GM19328 (cell line): ENCODE measurements around the gene NKAIN4.

ENCODE experiments used
- ATAC-seq: cut with Tn5 transposase; IDR thresholded peaks from one replicate; pipeline ENCODE4 v1.9.1; 2021; ENCODE audit warnings: mild to moderate bottlenecking, moderate library complexity; ENCODE audit not compliant: unreplicated experiment

The NKAIN4 gene

DNA sequence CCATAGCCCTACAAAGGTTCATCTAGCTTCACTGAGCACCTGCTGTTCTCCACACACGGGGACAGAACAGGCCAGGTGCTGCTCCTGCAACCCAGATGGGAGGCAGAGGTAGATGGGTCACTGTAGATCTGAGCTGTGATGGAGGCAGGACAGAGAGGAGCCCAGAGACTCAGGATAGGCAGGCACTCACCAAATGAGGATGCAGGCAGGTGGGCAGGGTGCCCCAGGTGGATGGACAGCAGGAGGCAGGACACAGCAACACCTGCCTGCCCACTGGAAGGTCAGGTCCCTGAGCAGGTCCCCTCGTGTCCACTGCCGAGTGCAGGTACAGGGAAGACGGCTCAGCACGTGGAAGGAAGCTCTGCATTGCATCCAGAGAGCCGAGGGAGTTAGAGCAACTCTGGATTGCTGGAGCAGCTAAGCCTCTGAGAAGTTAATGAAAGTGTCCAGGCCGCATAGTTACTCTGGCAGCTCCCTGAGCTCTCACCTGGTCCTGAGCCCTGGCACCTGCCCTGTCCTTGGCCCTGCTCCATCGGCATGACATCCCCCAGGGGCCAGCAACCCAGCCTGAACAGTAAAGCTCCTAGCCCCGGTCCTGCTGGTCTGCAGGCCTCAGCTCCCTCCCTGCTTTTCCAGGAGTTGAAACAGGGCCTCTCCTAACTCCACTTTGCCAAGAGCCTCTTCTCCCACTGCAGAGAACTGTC lies 33.4 kb downstream of the NKAIN4 start:
- no peak for ATAC-seq

DNA sequence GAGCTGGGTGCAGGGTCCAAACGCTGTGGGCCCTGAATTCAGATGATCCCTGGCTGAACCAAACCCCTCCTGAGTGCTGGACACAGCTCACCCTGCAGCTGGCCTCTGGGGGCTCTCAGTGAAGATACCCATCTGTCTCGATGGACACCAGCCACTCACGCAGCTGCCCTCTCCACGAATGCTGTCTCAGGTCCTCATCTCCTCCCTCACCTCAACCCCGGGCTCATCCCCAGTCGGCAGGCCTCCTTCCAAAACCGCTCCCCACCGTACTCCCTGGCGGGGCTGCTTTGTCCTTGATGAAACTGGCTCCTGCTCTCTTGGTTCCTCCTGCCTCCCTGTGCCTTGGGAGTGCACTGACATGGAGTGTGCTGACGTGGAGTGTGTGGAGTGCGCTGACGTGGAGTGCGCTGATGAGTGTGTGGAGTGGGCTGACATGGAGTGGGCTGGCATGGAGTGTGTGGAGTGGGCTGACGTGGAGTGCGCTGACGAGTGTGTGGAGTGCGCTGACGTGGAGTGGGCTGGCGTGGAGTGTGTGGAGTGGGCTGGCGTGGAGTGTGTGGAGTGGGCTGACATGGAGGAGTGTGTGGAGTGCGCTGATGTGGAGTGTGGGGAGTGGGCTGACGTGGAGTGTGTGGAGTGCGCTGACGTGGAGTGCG lies 34.3 kb downstream of the NKAIN4 start:
- ATAC-seq, result no peak

DNA sequence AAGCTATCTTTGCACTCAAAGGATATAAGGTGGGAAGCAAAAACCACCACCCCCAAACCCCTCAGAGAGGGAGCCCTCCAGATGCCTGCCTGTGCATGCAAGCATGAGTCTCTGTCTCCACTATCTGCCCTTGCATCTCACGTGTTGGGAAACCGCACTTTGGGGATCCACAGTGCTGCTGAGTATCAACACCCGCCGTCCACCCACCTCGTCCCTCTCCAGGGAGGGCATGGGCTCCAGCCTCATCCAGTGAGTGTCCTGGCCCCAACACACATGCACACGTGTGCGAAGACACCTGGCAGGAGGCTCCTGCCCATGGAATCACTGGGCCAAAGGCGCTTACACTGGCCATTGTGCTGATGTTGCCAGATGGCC lies 34.8 kb downstream of the NKAIN4 start:
- no peak for ATAC-seq

DNA sequence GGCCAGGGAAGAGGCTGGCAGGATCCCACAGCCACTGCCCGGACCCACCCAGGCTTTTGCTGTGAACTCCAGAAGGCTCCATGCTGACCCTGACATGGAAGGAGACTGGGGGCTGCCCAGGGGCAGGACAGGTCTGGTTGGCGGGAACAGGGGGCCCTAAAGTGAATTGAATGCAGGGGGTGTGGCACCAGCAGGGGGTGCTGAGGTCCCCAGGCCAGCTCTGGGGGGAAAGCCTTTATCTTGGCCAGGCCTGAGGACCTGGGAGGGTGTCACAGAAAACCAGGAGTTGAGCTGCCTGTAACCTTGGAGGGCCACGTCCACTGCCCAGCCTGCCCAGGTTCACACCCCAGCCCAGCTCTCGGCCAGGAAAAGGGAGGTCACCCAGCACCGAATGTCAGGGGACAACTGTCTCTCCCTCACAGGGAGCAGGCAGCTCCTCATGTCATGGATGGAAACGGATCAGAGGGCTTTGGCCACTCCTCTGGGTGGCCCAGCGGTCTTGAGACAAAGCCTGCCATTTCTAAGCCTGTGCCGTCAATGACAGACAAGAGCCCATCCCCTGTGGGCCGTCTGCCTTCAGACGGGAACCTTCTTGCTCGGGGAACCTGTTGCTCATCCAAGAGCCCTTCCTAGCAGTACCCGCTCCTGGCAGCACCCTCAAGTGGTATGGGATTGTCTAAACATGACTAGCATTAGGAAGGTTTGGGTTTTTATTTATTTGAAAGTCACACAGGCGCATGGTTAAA lies 35.4 kb downstream of the NKAIN4 start:
- ATAC-seq, result no peak

DNA sequence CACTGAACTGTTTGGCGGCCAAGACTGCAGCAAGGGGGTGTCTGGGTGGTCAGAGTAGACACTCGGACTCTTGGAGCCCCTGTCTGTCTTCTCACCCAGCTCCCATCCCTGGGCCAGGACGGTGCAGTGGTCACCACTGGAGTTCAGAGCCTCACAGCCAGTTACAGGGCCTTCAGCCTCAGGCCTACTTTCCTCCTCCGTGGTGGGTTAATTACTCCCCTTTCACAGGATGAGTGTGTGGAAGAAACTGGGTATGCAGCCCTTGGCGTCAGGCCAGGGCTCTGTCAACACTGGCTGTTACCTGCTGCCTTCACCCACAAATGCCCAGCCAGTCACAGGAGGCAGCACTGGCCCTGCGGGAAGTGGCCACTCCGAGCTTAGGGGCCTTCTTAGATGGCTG lies 36.6 kb downstream of the NKAIN4 start:
- no peak for ATAC-seq

DNA sequence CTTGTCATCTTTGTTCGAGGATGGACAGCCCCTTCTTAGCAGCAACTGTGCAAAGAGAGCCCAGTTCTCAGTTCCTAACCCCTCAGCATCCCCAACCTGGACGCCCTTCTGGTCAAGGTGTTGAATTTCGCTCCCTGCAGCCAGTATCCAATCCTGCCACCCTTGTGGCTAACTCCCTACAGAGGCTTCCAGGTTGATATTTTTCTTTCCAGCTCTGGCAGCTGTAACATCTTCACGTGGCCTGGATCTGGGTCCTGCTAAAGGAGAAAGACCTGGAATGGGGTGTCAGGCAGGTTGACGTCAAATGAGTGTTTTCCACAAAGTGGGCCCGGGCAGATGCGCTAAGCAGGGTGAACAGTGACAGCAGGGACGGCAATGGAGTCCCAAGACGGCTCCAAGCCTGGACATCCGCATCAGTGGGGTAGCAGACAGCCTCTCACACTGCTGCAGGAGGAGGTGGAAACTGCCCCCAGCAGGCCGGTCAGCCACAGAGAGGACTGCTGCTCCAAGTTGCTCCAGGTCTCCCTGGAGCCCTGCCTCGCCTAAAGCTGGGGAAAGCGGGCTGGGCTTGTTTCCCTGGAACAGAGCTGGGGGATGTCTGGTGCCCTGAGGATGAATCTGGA lies 37.3 kb downstream of the NKAIN4 start:
- no peak for ATAC-seq

DNA sequence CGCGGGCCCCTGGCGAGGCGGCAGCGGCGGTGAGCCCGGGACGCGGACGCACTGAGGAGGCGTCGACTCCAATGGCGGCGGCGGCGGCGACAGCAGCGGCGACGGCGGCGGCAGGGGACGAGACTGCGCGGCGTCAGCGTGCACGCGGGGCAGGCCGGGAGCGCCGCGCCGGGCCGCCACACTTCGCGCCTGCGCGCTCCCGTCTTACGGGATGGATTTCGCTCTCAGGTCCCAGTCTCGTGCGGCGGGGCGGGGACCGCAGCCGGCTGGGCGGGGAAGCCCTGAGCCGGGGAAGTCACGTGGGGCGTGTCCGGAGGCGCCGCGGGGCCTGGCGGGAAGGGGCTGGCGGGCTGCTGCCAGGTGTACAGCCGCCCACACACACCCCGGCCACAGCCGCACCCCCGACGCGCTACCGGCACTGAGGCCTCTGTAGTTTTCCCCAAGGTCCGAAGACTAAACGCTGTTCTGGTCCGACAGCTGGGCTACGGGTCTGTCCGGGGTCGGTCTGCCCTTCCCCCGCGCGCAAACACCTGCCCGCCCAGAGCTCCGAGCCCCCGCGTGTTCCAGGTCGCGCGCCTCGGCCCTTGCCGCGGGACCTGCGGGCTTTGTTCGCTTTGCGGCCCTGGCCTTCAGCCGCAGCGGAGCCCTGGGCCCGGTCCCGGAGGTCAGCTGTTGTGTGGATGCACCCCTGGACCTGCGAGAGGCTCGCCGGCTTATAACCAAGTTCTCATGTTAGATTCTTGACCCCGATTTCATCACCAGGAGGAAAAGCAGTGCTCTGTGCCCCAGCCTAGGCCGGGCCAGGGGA lies 38.0 kb downstream of the NKAIN4 start, which contains the start of gene YTHDF1:
TSS of gene YTHDF1 (minus strand) at position 91 of the 808 bp plus-strand sequence. CDS start 239 bp downstream, outside the sequence.
- peak; percentile 78 for ATAC-seq

DNA sequence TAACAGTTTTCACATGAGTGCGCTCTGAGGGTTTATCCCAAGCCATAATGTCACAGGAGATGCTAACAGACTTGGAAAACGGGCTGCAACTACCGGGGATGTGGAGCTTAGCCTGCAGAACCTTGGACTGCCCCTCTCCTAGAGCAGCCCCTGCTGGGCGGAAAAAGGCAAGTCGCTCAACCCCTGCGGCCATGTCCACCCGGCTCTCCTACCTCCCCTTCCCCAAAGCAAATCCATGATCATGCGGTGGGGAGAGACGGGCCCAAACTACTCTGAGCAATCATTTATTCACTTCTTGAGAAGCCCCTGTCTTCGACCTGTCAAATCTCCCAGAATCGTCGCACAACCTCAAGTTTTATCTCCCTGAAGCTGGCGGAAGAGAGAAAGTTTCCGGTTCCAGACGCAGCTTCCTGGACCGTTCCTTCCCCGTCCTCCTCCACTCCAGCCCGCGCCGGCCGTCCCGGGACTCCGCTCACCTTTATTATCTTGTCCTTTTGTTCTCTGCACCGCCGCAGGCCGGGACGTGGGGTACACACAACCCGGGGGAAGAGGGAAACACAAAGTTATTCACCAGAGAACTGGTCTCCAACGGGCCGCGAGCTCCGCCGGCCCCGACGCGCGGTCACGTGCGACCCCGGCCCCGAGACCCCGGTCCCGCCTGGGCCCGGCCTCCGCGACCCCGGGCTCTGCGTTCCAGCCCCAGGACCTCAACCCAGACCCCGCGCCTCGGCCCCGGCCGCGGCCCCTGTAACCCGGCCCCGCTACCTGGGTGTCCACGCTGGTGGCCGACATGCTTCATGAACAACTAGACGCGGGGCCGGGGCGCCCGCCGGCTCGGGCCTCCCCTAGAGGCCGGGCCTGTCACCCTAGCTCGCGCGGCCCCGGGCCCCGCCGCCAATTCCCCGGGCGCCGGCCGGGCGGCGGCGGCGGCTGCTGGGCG lies 38.9 kb downstream of the NKAIN4 start:
- ATAC-seq, result no peak

DNA sequence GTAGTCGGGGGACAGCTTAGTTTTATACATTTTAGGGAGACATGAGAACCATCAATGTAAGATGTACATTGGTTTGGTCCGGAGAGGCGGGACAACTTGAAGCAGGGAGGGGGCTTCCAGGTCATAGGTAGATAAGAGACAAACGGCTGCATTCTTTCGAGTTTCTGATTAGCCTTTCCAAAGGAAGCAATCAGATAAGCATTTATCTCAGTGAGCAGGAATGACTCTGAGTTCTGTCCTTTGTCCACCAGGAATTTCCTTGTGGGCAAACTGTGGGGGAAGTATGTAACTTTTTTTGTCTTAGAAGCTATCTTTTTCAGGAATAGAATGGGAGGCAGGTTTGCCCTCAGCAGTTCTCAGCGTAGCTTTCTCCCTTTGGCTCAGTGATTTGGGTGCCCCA lies 39.7 kb downstream of the NKAIN4 start:
- no peak for ATAC-seq

DNA sequence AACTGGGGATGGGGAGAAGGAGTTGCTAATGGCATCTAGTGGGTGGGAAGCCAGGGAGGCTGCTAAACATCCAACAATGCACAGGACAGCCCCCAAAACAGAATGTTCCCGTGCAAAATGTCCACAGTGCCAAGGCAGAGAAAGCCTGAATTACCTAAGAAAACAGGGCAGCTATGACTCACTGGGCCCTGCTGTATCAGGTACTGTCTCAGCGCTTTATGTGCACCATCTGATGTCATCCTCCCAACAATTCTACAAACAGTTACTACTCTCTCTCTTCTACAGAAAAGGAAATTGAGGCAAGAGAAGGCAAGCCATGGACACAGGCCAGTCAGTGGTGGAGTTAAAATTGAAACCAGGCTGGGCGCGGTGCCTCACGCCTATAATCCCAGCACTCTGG lies 41.5 kb downstream of the NKAIN4 start:
- no peak for ATAC-seq

DNA sequence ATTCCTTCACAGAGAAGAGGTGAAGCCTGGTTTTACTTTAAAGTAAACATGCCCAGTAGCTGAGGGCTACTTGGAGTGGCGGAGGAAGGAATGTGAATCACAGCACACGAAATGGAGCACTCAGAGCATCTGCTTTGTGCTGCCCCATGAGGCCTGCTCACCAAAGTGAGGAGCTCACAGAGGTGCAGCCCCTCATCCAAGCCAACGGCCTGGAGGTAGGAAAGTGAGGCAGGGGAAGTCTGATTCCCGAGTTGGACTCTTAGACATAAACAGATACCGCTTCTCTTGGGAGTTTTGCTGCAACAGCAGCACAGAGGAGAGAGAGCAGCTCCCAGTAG lies 41.9 kb downstream of the NKAIN4 start:
- ATAC-seq, result no peak

DNA sequence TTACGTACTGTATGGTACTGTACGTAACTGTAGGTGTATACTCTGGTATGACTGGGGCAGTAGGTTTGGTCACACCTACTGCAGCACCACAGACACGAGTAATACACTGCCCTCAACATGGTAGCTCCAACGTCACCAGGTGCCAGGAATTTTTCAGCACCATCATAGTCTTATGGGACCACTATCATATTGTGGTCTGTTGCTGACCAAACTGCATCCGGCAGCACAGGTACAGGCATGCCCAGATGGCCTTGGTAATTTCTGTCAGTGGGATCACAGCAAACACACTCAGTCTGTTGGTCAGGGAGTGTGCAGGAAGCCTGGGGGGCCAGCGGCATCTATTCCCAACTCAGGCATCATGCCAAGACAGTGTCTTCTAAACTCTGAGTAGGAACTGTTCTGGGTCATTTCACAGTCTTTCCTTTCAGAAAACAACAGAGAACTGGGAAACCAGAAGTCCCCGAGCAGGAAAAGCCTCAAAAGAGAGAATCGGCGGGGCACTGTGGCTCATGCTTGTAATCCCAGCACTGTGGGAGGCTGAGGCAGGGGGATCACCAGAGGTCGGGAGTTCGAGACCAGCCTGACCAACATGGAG lies 44.2 kb downstream of the NKAIN4 start:
- ATAC-seq, result no peak

DNA sequence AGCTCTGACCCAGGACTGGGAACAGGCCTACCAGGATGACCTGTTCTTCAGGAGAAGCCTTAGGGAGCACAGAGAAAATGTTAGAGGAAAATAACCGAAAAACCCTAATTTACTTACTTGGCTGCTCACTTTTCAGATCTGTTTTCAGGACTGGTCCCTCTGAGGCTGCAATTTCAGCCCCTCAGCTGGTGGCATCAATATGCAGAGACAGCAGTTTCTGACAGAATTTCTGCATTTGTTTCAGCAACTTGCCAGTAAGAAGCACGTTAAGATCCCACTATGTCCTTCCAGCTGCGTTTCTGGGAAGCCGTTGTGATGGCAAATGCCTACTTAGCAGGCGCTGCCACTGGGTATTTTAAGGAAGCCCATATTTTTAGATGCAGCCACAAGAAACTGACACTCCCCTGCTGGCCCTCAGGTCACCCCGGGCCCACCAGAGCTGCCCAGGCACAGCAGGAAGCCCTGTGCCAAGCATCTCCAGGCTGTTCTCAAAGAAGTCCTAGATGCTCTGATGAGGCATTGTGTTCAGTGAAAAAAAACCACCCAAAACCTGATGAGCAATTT lies 45.8 kb downstream of the NKAIN4 start:
- no peak for ATAC-seq

DNA sequence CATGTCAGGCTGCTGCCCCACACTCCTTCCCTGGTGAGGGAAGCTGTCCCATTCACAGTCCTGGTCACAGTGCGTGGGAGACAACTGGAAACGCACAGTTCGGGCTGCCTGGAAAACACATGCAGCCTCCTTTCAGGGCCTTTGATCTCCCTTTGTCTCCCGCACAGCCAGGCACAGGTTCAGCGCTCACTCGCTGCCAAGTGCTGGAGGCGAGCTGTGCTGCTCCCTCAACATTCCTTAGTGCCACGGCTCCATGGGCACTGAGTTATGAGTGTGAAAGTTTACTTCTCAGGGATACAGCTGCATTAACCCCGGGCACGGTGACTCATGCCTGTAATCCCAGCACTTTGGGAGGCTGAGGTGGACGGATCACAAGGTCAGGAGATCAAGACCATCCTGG lies 47.4 kb downstream of the NKAIN4 start:
- ATAC-seq, result no peak

DNA sequence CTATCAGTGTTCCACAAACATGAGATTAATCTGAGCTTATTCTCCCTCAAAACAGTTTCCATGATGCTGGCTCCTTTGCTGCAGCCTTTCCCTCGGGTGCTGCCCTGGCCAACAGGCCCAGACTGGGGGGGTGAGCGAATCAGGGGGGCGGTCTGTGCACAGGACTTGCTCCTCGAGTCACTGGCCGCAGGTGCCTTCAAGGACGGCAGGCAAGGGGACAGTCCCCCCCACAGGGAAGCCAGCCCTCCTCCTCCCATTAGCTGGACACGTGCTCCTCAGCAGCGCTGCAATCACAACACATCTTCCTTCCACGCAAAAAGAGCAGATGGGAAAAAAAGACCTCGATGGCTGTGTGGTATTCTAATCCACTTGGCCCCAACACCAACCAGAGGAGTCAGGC lies 48.4 kb downstream of the NKAIN4 start:
- no peak for ATAC-seq

DNA sequence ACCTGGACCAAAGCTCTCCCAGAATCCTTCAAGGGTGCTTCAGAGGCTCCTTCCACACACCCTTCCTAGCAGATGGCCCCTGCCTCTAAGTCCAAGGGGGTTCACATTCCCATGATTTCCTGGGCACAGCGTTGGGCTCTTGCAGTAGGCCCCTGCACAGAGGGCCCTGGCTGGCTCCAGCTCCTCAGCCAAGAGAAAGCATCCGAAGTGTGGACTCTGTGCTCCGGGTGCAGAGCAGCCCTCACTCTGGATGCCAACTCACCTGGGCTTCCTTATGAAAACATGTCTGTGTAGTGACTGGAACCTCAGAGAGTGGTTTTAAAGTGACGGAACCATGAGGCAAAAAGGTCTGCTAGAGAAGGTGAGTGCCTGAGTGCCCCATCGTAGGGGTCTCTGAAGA lies 49.9 kb downstream of the NKAIN4 start:
- ATAC-seq, result no peak

DNA sequence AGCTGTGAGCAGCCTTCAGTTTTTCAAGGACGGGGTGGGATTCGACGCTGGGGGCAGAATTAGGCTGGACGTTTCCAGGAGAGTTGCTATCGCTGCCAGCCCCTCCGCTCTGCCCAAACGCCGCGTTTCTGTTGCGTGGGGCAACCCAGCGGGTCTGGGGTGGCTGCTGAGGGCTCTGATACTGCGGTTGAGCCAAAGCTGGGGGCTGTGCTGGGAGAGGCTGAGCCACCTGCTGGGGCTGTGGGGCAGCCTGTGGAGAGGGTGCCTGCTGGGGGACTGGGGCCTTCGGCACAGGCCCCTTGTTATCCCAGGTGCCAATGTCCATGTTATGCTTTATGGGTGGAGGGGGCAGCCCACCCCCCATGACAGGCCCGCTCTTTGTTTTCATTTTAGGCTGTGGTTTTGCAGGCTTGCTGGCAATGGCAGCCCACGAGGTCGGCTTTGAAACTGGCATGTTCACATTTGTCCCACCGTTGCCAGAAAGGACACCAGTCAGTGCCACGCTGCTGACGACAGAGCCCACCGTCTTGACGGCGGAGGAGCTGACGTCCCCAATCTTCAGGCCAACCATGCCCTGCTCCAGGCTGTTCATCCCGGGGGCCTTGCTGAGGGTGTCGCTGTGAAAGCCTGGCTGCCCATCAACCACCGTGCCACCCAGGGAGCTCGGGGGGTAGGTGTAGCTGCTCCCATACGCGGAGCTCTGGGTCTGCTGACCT lies 51.3 kb downstream of the NKAIN4 start:
- ATAC-seq, result no peak

DNA sequence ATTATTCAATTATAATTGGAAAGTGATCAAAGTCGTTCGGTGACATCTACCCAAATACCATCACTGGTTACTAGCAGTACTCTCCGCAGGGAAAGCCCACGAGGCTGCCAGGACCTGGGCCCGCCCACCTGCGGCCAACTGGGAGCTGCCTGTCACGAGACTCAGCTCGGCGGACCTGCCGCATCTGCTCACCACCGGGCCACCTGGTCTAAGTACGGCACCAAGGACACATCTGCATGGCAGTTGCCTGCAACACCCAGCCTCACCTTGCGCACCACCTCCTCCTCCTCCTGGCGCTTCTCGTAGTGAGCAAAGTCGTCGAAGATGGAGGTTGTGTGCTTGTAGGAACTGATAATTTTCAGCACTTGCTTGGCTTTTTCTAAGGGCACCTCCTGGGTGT lies 52.2 kb downstream of the NKAIN4 start:
- no peak for ATAC-seq
